ENCODE measurements around the gene CBARP. TPM values are rescaled to one million over a fixed set of nuclear protein-coding genes. Genes with fewer than 3 reads are reported as not detected.
A peak's percentile ranks its signal among the peaks of the same experiment; 100 is the strongest.

CBARP gene
- total and polyA plus RNA-seq, 2 of the 13 experiments (the other 11 are each of a cell fraction or from before 2014, with no cell fraction given): 1.2 to 1.4 TPM

- TF ChIP-seq ZNF619 (CRISPR knock-in tag; IDR thresholded peaks at IDR 0.05) (no peak), ZNF34 (CRISPR knock-in tag; IDR thresholded peaks at IDR 0.05; ENCODE audit: borderline replicate concordance) (no peak), TOPORS (CRISPR knock-in tag; IDR thresholded peaks at IDR 0.05) (0 out of 2 replicates have a peak, but pooled peaks have one; percentile 37), MTF1 (CRISPR knock-in tag; IDR thresholded peaks at IDR 0.05) (no peak), ZBTB40 (IDR thresholded peaks at IDR 0.05) (no peak), ZBTB40 (CRISPR knock-in tag; IDR thresholded peaks at IDR 0.05) (no peak), RORA (CRISPR knock-in tag; IDR thresholded peaks at IDR 0.05) (no peak), SNAPC2 (CRISPR knock-in tag; IDR thresholded peaks at IDR 0.05) (no peak), ARID2 (CRISPR knock-in tag; IDR thresholded peaks at IDR 0.05; ENCODE audit: borderline replicate concordance) (no peak), ETV5 (CRISPR knock-in tag; IDR thresholded peaks at IDR 0.05; ENCODE audit: borderline replicate concordance) (no peak), ZNF850 (CRISPR knock-in tag; conservative IDR thresholded peaks at IDR 0.05) (no peak), ZNF703 (CRISPR knock-in tag; IDR thresholded peaks at IDR 0.05; ENCODE audit: borderline replicate concordance) (no peak), SRY (CRISPR knock-in tag; IDR thresholded peaks at IDR 0.05) (no peak), ZBTB38 (CRISPR knock-in tag; IDR thresholded peaks at IDR 0.05) (no peak; the same call in 1 of the 2 replicates), E2F5 (CRISPR knock-in tag; conservative IDR thresholded peaks at IDR 0.05) (no peak), GATAD2A (CRISPR knock-in tag; IDR thresholded peaks at IDR 0.05) (no peak), EZH2 (conservative IDR thresholded peaks at IDR 0.05; ENCODE audit: low read depth, low read length) (no peak), RARA (CRISPR knock-in tag; IDR thresholded peaks at IDR 0.05) (no peak)
Measured at GRCh38 chr19:1239796-1240737, 2.3 kb upstream of the CBARP start (continued).
